Uterus (tissue), 2 donors: Measurements from ENCODE around the gene ANXA11.

Experiments
- CTCF ChIP-seq, 4 experiments: fragments of 200-600 bp in 2 of 4; fragments of 450-650 bp in 2 of 4; sonication (generic) in 2 of 4; IDR thresholded peaks; one replicate each; pipeline ENCODE4 v1.5.1; 2016 to 2019; ENCODE audit warnings: antibody characterized with exemption in 4 of 4, mild to moderate bottlenecking in 2 of 4, moderate library complexity in 1 of 4
- POLR2A ChIP-seq, 2 donors: fragments of 450-650 bp; IDR thresholded peaks; one replicate each; pipeline ENCODE4 v1.6.1; 2016; ENCODE audit warnings: antibody characterized with exemption in 2 of 2, mild to moderate bottlenecking in 1 of 2, moderate library complexity in 1 of 2

GRCh38 chr10:80148166-80148805 lies 57.1 kb downstream of the ANXA11 start:
- TF ChIP-seq POLR2A (IDR thresholded peaks at IDR 0.05) (no peak), CTCF (IDR thresholded peaks at IDR 0.05) (no peak)
